ENCODE data around the gene JAZF1. TPM values are rescaled to one million over a fixed set of nuclear protein-coding genes. Genes with fewer than 3 reads are reported as not detected.

The JAZF1 gene
- total RNA-seq, 1 donor from 2014 or later, result 0.96 TPM

GRCh38 chr7:28174901-28175661, 5.5 kb downstream of the JAZF1 start:
- no peak overlapping the region for H3K4me3 ChIP-seq (ENCODE audit: low read depth, low read length)
- H3K36me3 ChIP-seq (ENCODE audit: control insufficient read depth, insufficient read depth, low read length), result no peaks in the 10 kb centered on the region
- no peak for TF ChIP-seq CTCF (IDR thresholded peaks at IDR 0.05; ENCODE audit: insufficient read depth, low read length, poor library complexity, severe bottlenecking)
- H3K27me3 ChIP-seq (ENCODE audit: control insufficient read depth, insufficient read depth, low read length), result no peaks in the 10 kb centered on the region
- no peak for DNase-seq (ENCODE audit: low read depth)

DNA sequence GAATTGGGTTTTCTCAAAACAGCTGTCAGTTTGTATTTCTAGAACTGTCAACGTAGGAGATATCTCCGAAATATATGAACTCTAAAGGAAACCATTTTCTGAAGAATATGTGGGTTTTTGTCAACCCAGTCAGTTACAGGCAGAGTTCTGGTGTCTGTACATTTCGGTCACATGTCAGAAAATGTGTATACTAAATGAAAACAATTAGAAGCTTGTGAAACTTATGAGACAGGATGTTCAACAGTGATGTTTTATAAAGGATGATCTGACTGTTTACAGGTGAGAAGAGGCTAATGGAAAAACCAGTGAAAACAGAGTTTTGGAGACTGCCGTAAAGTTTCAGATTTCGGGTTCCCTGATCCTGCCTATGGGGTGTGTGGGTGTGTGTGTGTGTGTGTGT, 6.2 kb downstream of the JAZF1 start:
- H3K36me3 ChIP-seq (ENCODE audit: control insufficient read depth, insufficient read depth, low read length), result no peaks in the 10 kb centered on the region
- no peak for DNase-seq (ENCODE audit: low read depth)
- H3K27me3 ChIP-seq (ENCODE audit: control insufficient read depth, insufficient read depth, low read length), result no peaks in the 10 kb centered on the region
- H3K4me3 ChIP-seq (ENCODE audit: low read depth, low read length), result no peak overlapping the region
- TF ChIP-seq CTCF (IDR thresholded peaks at IDR 0.05; ENCODE audit: insufficient read depth, low read length, poor library complexity, severe bottlenecking), result no peak

DNA sequence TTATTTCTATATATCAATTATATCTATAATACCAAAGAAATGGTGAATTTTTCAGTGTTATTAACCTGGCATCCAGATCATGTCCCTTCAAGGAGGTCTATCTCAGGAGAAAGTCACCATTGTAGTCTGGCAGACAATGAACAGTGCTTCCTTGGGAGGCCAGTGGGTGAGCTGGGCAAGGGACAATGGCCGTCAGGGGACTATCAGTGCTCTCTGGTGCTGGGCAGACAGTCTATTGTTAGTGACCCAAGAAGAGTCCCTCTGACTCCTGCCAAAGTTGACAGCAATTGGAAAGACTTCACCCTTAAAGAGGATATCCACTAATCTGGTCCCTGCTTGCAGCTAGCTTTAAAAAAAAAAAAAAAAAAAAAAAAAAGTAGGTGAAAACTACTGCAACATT, 7.1 kb downstream of the JAZF1 start:
- TF ChIP-seq CTCF (IDR thresholded peaks at IDR 0.05; ENCODE audit: insufficient read depth, low read length, poor library complexity, severe bottlenecking), result no peak
- no peak overlapping the region for H3K4me3 ChIP-seq (ENCODE audit: low read depth, low read length)
- DNase-seq (ENCODE audit: low read depth), result no peak
- H3K36me3 ChIP-seq (ENCODE audit: control insufficient read depth, insufficient read depth, low read length), result no peaks in the 10 kb centered on the region
- H3K27me3 ChIP-seq (ENCODE audit: control insufficient read depth, insufficient read depth, low read length), result no peaks in the 10 kb centered on the region

- DNase-seq (ENCODE audit: low read depth), result no peak
- no peaks in the 10 kb centered on the region for H3K27me3 ChIP-seq (ENCODE audit: control insufficient read depth, insufficient read depth, low read length)
- H3K36me3 ChIP-seq (ENCODE audit: control insufficient read depth, insufficient read depth, low read length), result no peaks in the 10 kb centered on the region
- H3K4me3 ChIP-seq (ENCODE audit: low read depth, low read length), result no peak overlapping the region
- TF ChIP-seq CTCF (IDR thresholded peaks at IDR 0.05; ENCODE audit: insufficient read depth, low read length, poor library complexity, severe bottlenecking), result no peak
Observed at GRCh38 chr7:28172958-28173357, 7.6 kb downstream of the JAZF1 start.

GRCh38 chr7:28170701-28171100, 9.9 kb downstream of the JAZF1 start:
- Histone ChIP-seq H3K36me3 (ENCODE audit: control insufficient read depth, insufficient read depth, low read length) (no peaks in the 10 kb centered on the region), H3K27me3 (ENCODE audit: control insufficient read depth, insufficient read depth, low read length) (no peaks in the 10 kb centered on the region), H3K4me3 (ENCODE audit: low read depth, low read length) (no peak overlapping the region)
- TF ChIP-seq CTCF (IDR thresholded peaks at IDR 0.05; ENCODE audit: insufficient read depth, low read length, poor library complexity, severe bottlenecking), result no peak
- DNase-seq (ENCODE audit: low read depth), result no peak

- Histone ChIP-seq H3K4me3 (ENCODE audit: low read depth, low read length) (no peak overlapping the region), H3K27me3 (ENCODE audit: control insufficient read depth, insufficient read depth, low read length) (no peaks in the 10 kb centered on the region), H3K36me3 (ENCODE audit: control insufficient read depth, insufficient read depth, low read length) (no peaks in the 10 kb centered on the region)
- DNase-seq (ENCODE audit: low read depth), result no peak
- no peak for TF ChIP-seq CTCF (IDR thresholded peaks at IDR 0.05; ENCODE audit: insufficient read depth, low read length, poor library complexity, severe bottlenecking)
Observed at GRCh38 chr7:28169230-28169629, 11.4 kb downstream of the JAZF1 start.
